NT2/D1 (cell line): ENCODE measurements around the gene DYNLT2B.

Experiments used
- YY1 ChIP-seq: IDR thresholded peaks from 2 replicates; pipeline ENCODE4 v1.6.1; 2011; ENCODE audit not compliant: insufficient read length, insufficient read depth
- ZNF274 ChIP-seq: IDR thresholded peaks from 2 replicates; pipeline ENCODE4 v1.6.1; 2011; ENCODE audit warnings: mild to moderate bottlenecking, low read depth, low read length

DNA sequence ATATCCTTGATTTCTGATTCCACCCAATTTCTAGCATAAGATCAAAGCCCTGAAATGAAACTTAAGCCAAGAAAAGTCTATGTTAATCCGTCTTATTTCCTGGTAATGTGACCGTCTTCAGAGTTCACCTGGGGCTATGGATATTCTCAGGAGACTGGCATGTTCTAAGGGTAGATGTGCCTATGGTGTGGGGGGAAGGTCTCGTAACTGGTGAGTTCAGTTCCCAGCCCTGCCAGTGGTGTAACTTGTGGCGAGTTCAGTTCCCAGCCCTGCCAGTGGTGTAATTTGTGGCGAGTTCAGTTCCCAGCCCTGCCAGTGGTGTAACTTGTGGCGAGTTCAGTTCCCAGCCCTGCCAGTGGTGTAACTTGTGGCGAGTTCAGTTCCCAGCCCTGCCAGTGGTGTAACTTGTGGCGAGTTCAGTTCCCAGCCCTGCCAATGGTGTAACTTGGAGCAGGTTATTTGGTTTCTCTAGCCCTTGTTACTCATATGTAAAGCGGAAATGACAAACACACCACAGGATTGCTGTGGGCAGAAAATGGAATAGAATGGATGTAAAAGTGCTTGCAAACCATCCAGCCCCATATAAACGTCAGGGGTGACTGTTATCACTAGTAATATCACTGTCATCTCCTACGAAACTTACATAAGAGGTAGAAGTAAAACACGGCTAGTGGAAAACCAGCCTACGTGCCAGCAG is 71.3 kb downstream of the DYNLT2B start:
- TF ChIP-seq YY1, result no peak
- TF ChIP-seq ZNF274, result no peak
